ENCODE data around the gene UGT1A10.

Gene UGT1A10

GRCh38 chr2:233689031-233689430 lies 52.8 kb downstream of the UGT1A10 start:
- Histone ChIP-seq H3K4me1 (ENCODE audit: insufficient read depth, low read length) (no peaks in the 10 kb centered on the region), H3K9ac (ENCODE audit: low read depth, low read length) (no peak overlapping the region), H4K20me1 (ENCODE audit: insufficient read depth, low read length) (no peaks in the 10 kb centered on the region), H3K79me2 (ENCODE audit: insufficient read depth, low read length) (no peaks in the 10 kb centered on the region), H3K27ac (ENCODE audit: low read length) (no peak overlapping the region), H3K36me3 (ENCODE audit: insufficient read depth, low read length) (no peaks in the 10 kb centered on the region), H3K9me3 (ENCODE audit: insufficient read depth, low read length, severe bottlenecking) (no peaks in the 10 kb centered on the region), H3K4me3 (ENCODE audit: low read depth in 1 of 2, low read length in 2 of 2) (no peak overlapping the region), H3K27me3 (ENCODE audit: insufficient read depth, low read length, poor library complexity) (peaks cover 14% of the 10 kb centered on the region), H3K4me2 (ENCODE audit: insufficient read depth, low read length) (no peak overlapping the region), H2AFZ (ENCODE audit: low read depth, low read length) (no peak overlapping the region)
- DNase-seq (no peak), ATAC-seq (ENCODE audit: insufficient read depth, low read depth) (no peak)
- TF ChIP-seq, protein P1, sequence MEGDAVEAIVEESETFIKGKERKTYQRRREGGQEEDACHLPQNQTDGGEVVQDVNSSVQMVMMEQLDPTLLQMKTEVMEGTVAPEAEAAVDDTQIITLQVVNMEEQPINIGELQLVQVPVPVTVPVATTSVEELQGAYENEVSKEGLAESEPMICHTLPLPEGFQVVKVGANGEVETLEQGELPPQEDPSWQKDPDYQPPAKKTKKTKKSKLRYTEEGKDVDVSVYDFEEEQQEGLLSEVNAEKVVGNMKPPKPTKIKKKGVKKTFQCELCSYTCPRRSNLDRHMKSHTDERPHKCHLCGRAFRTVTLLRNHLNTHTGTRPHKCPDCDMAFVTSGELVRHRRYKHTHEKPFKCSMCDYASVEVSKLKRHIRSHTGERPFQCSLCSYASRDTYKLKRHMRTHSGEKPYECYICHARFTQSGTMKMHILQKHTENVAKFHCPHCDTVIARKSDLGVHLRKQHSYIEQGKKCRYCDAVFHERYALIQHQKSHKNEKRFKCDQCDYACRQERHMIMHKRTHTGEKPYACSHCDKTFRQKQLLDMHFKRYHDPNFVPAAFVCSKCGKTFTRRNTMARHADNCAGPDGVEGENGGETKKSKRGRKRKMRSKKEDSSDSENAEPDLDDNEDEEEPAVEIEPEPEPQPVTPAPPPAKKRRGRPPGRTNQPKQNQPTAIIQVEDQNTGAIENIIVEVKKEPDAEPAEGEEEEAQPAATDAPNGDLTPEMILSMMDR (IDR thresholded peaks at IDR 0.05; ENCODE audit: borderline replicate concordance, extremely low read depth, low read length, poor library complexity, severe bottlenecking): no peak
- no peak for TF ChIP-seq EZH2 (IDR thresholded peaks at IDR 0.05; ENCODE audit: borderline replicate concordance, low read depth, low read length, severe bottlenecking)

DNA sequence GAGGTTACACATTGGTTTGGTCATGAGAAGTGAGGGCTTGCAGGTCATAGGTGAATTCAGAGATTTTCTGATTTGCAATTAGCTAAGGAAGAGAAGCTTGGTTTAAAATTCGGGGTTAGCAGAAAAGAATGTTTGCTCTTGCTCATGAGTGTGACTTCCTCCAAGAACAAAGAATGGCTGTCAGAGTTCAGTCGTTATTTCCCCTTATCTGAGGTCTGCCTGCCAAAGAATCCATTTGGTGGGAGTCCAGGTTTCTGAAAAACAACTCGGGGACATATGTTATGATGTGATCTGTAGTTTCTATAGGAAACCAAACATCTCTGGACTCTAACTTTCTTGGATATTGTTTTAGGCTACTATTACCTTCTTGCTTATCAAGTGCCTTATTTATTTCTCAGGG lies 53.3 kb downstream of the UGT1A10 start:
- Histone ChIP-seq H2AFZ (ENCODE audit: low read depth, low read length) (no peak overlapping the region), H3K4me1 (ENCODE audit: insufficient read depth, low read length) (no peaks in the 10 kb centered on the region), H3K79me2 (ENCODE audit: insufficient read depth, low read length) (no peaks in the 10 kb centered on the region), H3K36me3 (ENCODE audit: insufficient read depth, low read length) (no peaks in the 10 kb centered on the region), H3K27ac (ENCODE audit: low read length) (no peak overlapping the region), H4K20me1 (ENCODE audit: insufficient read depth, low read length) (no peaks in the 10 kb centered on the region), H3K27me3 (ENCODE audit: insufficient read depth, low read length, poor library complexity) (peaks cover 14% of the 10 kb centered on the region), H3K4me3 (ENCODE audit: low read depth in 1 of 2, low read length in 2 of 2) (no peak overlapping the region), H3K4me2 (ENCODE audit: insufficient read depth, low read length) (no peak overlapping the region), H3K9ac (ENCODE audit: low read depth, low read length) (no peak overlapping the region), H3K9me3 (ENCODE audit: insufficient read depth, low read length, severe bottlenecking) (no peaks in the 10 kb centered on the region)
- no peak for ATAC-seq (ENCODE audit: insufficient read depth, low read depth)
- DNase-seq: no peak
- TF ChIP-seq EZH2 (IDR thresholded peaks at IDR 0.05; ENCODE audit: borderline replicate concordance, low read depth, low read length, severe bottlenecking): no peak
- TF ChIP-seq, protein P1 (IDR thresholded peaks at IDR 0.05; ENCODE audit: borderline replicate concordance, extremely low read depth, low read length, poor library complexity, severe bottlenecking): no peak

GRCh38 chr2:233690444-233690843 lies 54.2 kb downstream of the UGT1A10 start:
- Histone ChIP-seq H3K9me3 (ENCODE audit: insufficient read depth, low read length, severe bottlenecking) (no peaks in the 10 kb centered on the region), H2AFZ (ENCODE audit: low read depth, low read length) (no peak overlapping the region), H3K27me3 (ENCODE audit: insufficient read depth, low read length, poor library complexity) (peaks cover 14% of the 10 kb centered on the region), H3K36me3 (ENCODE audit: insufficient read depth, low read length) (no peaks in the 10 kb centered on the region), H3K4me1 (ENCODE audit: insufficient read depth, low read length) (no peaks in the 10 kb centered on the region), H3K79me2 (ENCODE audit: insufficient read depth, low read length) (no peaks in the 10 kb centered on the region), H3K27ac (ENCODE audit: low read length) (no peak overlapping the region), H4K20me1 (ENCODE audit: insufficient read depth, low read length) (no peaks in the 10 kb centered on the region), H3K4me2 (ENCODE audit: insufficient read depth, low read length) (no peak overlapping the region), H3K4me3 (ENCODE audit: low read depth in 1 of 2, low read length in 2 of 2) (no peak overlapping the region), H3K9ac (ENCODE audit: low read depth, low read length) (no peak overlapping the region)
- no peak for DNase-seq
- ATAC-seq (ENCODE audit: insufficient read depth, low read depth): no peak
- TF ChIP-seq EZH2 (IDR thresholded peaks at IDR 0.05; ENCODE audit: borderline replicate concordance, low read depth, low read length, severe bottlenecking): no peak
- TF ChIP-seq, protein P1 (IDR thresholded peaks at IDR 0.05; ENCODE audit: borderline replicate concordance, extremely low read depth, low read length, poor library complexity, severe bottlenecking): no peak
